Amniotic stem cell (primary cell): ENCODE data around the gene AGFG2.

Source experiments
- DNase-seq: peaks from one replicate; lab custom pipeline; 2025; lab: John Stamatoyannopoulos, UW

The AGFG2 gene

GRCh38 chr7:100572281-100572948 lies 33.4 kb downstream of the AGFG2 start:
- DNase-seq, result no peak

- no peak for DNase-seq
These were observed 34.1 kb downstream of the AGFG2 start for GRCh38 chr7:100572949-100573675.

- no peak for DNase-seq
These were observed 34.8 kb downstream of the AGFG2 start, which contains the start of gene SAP25 for GRCh38 chr7:100573691-100574361. TSS of gene SAP25 (minus strand) at chr7:100573900. CDS start at chr7:100573742, 158 bp downstream.

GRCh38 chr7:100574362-100575205 lies 35.6 kb downstream of the AGFG2 start:
- no peak for DNase-seq

- DNase-seq, result no peak
These were observed 36.2 kb downstream of the AGFG2 start for GRCh38 chr7:100575206-100575631.

GRCh38 chr7:100575746-100576383 lies 36.9 kb downstream of the AGFG2 start:
- DNase-seq, result no peak

GRCh38 chr7:100576384-100576993 lies 37.5 kb downstream of the AGFG2 start:
- no peak for DNase-seq

- no peak for DNase-seq
These were observed 38.1 kb downstream of the AGFG2 start for GRCh38 chr7:100577103-100577502.

GRCh38 chr7:100577507-100577906 lies 38.5 kb downstream of the AGFG2 start:
- no peak for DNase-seq

GRCh38 chr7:100578246-100579183 lies 39.5 kb downstream of the AGFG2 start:
- no peak for DNase-seq

- no peak for DNase-seq
These were observed 41.7 kb downstream of the AGFG2 start for GRCh38 chr7:100580466-100581283.

GRCh38 chr7:100582041-100582579 lies 43.1 kb downstream of the AGFG2 start:
- DNase-seq, result no peak

GRCh38 chr7:100582650-100583049 lies 43.6 kb downstream of the AGFG2 start:
- DNase-seq, result no peak

GRCh38 chr7:100583132-100584053 lies 44.4 kb downstream of the AGFG2 start:
- DNase-seq, result no peak

GRCh38 chr7:100584054-100584682 lies 45.2 kb downstream of the AGFG2 start:
- DNase-seq, result no peak

- peak; percentile 51 for DNase-seq
These were observed 45.9 kb downstream of the AGFG2 start for GRCh38 chr7:100584683-100585510.
